ENCODE results near the gene TTLL6.

TTLL6 gene

GRCh38 chr17:48749621-48750553 is 67.1 kb downstream of the TTLL6 start:
- no peak for DNase-seq (ENCODE audit: low read depth)
- H3K4me3 ChIP-seq (ENCODE audit: control insufficient read depth, low read depth, low read length): no peak overlapping the region
- no peak for TF ChIP-seq CTCF (conservative IDR thresholded peaks at IDR 0.05; ENCODE audit: control insufficient read depth, insufficient read depth, low read depth, low read length)

GRCh38 chr17:48748718-48749566 is 68.1 kb downstream of the TTLL6 start:
- DNase-seq (ENCODE audit: low read depth): no peak
- no peak for TF ChIP-seq CTCF (conservative IDR thresholded peaks at IDR 0.05; ENCODE audit: control insufficient read depth, insufficient read depth, low read depth, low read length)
- no peak overlapping the region for H3K4me3 ChIP-seq (ENCODE audit: control insufficient read depth, low read depth, low read length)

GRCh38 chr17:48747445-48748363 is 69.3 kb downstream of the TTLL6 start:
- H3K4me3 ChIP-seq (ENCODE audit: control insufficient read depth, low read depth, low read length): no peak overlapping the region

GRCh38 chr17:48746916-48747444 is 70.0 kb downstream of the TTLL6 start:
- TF ChIP-seq CTCF (conservative IDR thresholded peaks at IDR 0.05; ENCODE audit: control insufficient read depth, insufficient read depth, low read depth, low read length): no peak

More at GRCh38 chr17:48747445-48748363, 69.3 kb downstream of the TTLL6 start:
- no peak for DNase-seq (ENCODE audit: low read depth)
- TF ChIP-seq CTCF (conservative IDR thresholded peaks at IDR 0.05; ENCODE audit: control insufficient read depth, insufficient read depth, low read depth, low read length): no peak

GRCh38 chr17:48745381-48746275 is 71.4 kb downstream of the TTLL6 start:
- no peak for TF ChIP-seq CTCF (conservative IDR thresholded peaks at IDR 0.05; ENCODE audit: control insufficient read depth, insufficient read depth, low read depth, low read length)
- DNase-seq (ENCODE audit: low read depth): no peak

More at GRCh38 chr17:48746916-48747444, 70.0 kb downstream of the TTLL6 start:
- no peak for DNase-seq (ENCODE audit: low read depth)
- H3K4me3 ChIP-seq (ENCODE audit: control insufficient read depth, low read depth, low read length): no peak overlapping the region

More at GRCh38 chr17:48745381-48746275, 71.4 kb downstream of the TTLL6 start:
- no peak overlapping the region for H3K4me3 ChIP-seq (ENCODE audit: control insufficient read depth, low read depth, low read length)

Measured in fibroblast of mammary gland (primary cell).